Muscle layer of colon (tissue), 2 donors: Measurements from ENCODE around the gene CAMK2D.
A peak's percentile ranks its signal among the peaks of the same experiment; 100 is the strongest.

Source experiments
- H3K27ac ChIP-seq: one replicate; pipeline ENCODE4 v1.7.0; 2013; ENCODE audit warnings: low read depth, mild to moderate bottlenecking, low read length, moderate library complexity
- H3K27me3 ChIP-seq, 2 donors: one replicate each; pipeline ENCODE4 v1.7.0; 2013; ENCODE audit warnings: low read length in 2 of 2, mild to moderate bottlenecking in 2 of 2; ENCODE audit not compliant: insufficient read depth in 2 of 2, control insufficient read depth in 1 of 2
- H3K36me3 ChIP-seq: one replicate; pipeline ENCODE4 v1.7.0; 2013; ENCODE audit warnings: mild to moderate bottlenecking, low read length; ENCODE audit not compliant: insufficient read depth
- H3K4me1 ChIP-seq: one replicate; pipeline ENCODE4 v1.7.0; 2013; ENCODE audit warnings: mild to moderate bottlenecking, low read length; ENCODE audit not compliant: insufficient read depth
- H3K4me3 ChIP-seq, 2 donors: one replicate each; pipeline ENCODE4 v1.7.0; 2013; ENCODE audit warnings: low read length in 2 of 2, low read depth in 1 of 2, mild to moderate bottlenecking in 1 of 2, moderate library complexity in 1 of 2
- H3K9ac ChIP-seq: one replicate; pipeline ENCODE4 v1.7.0; 2013; ENCODE audit warnings: low read length
- H3K9me3 ChIP-seq: one replicate; pipeline ENCODE4 v1.7.0; 2013; ENCODE audit warnings: mild to moderate bottlenecking, low read length
- donor health status: abdominal sarcoma.
- donor health status: Adenocarcinoma of cecum.

Gene CAMK2D

GRCh38 chr4:113762186-113763028 lies 869 bp upstream of the CAMK2D start:
- no peaks in the 10 kb centered on the region for H3K27me3 ChIP-seq
- H3K9ac ChIP-seq, result peak overlapping the region; percentile 94
- H3K4me1 ChIP-seq, result peaks cover 11% of the 10 kb centered on the region

GRCh38 chr4:113760795-113761619 lies 531 bp downstream of the CAMK2D start:
- Histone ChIP-seq H3K27me3 (no peaks in the 10 kb centered on the region), H3K27ac (peak overlapping the region; percentile 99), H3K36me3 (peaks cover 5% of the 10 kb centered on the region), H3K9me3 (no peaks in the 10 kb centered on the region), H3K4me3 (peak overlapping the region; percentile 97 to 99), H3K4me1 (peaks cover 11% of the 10 kb centered on the region), H3K9ac (peak overlapping the region; percentile 94)

More at GRCh38 chr4:113762186-113763028, 869 bp upstream of the CAMK2D start:
- no peaks in the 10 kb centered on the region for H3K9me3 ChIP-seq
- H3K36me3 ChIP-seq, result peaks cover 4% of the 10 kb centered on the region
- H3K4me3 ChIP-seq, result peak overlapping the region; percentile 97 to 99
- H3K27ac ChIP-seq, result peak overlapping the region; percentile 99

- Histone ChIP-seq H3K4me3 (peak overlapping the region; percentile 97 to 99), H3K27me3 (no peaks in the 10 kb centered on the region), H3K4me1 (peaks cover 11% of the 10 kb centered on the region), H3K9ac (peak overlapping the region; percentile 94), H3K36me3 (peaks cover 5% of the 10 kb centered on the region), H3K9me3 (no peaks in the 10 kb centered on the region), H3K27ac (peak overlapping the region; percentile 99)
Measured at GRCh38 chr4:113760094-113760794, 1.3 kb downstream of the CAMK2D start.

- H3K9me3 ChIP-seq, result no peaks in the 10 kb centered on the region
- peaks cover 11% of the 10 kb centered on the region for H3K4me1 ChIP-seq
- H3K36me3 ChIP-seq, result peaks cover 5% of the 10 kb centered on the region
- peak overlapping the region; percentile 99 for H3K27ac ChIP-seq
- H3K27me3 ChIP-seq, result no peaks in the 10 kb centered on the region
- peak overlapping the region; percentile 94 for H3K9ac ChIP-seq
- H3K4me3 ChIP-seq, result peak overlapping the region; percentile 97 to 99
Measured at GRCh38 chr4:113759696-113760093, 1.8 kb downstream of the CAMK2D start.

DNA sequence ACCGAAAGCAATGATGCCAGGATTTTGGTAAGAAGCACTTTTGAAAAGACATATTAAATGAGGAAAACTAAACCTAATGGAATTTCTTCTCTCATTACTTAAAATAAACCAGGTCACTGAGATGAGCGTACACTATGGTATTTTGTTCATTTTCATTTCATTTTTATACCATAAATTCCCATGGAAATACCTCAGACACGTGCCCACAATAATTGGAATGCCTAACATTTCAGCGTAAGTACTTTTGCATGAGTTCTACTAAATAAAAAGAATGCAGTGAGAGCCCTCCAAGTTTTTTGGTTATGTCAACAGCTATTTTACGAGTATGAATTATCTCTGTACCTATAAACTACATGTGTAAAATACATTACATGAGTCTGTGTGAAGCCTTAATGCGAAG lies 3.2 kb downstream of the CAMK2D start:
- H3K27me3 ChIP-seq, result no peaks in the 10 kb centered on the region
- peak overlapping the region; percentile 14 for H3K27ac ChIP-seq
- H3K36me3 ChIP-seq, result peaks cover 5% of the 10 kb centered on the region
- H3K4me1 ChIP-seq, result peaks cover 11% of the 10 kb centered on the region
- no peak overlapping the region for H3K9ac ChIP-seq
- peak overlapping the region in 1 of 2 donors; percentile 22 for H3K4me3 ChIP-seq
- H3K9me3 ChIP-seq, result no peaks in the 10 kb centered on the region

DNA sequence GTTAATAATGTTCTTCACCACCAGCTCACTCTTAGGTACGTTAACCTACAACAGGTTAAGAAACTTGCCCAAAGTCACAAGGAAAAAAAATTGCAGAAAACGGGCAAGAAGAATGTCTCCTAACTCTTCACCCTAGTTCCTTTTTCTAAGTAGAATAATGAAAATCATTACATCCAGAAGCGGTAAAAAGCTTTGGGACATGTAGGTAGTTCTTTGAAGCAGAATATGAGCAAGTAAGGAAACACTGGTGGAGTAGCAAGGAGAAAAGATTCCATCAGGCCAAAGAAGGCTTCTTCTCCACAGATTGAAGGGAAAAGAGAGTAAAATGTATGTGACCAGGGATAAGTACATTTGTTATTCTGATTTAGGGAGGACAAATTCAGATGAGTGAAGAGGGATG lies 4.1 kb downstream of the CAMK2D start:
- peaks cover 5% of the 10 kb centered on the region for H3K36me3 ChIP-seq
- no peaks in the 10 kb centered on the region for H3K9me3 ChIP-seq
- H3K27me3 ChIP-seq, result no peaks in the 10 kb centered on the region
- H3K9ac ChIP-seq, result no peak overlapping the region
- no peak overlapping the region for H3K4me3 ChIP-seq
- no peak overlapping the region for H3K27ac ChIP-seq
- peaks cover 15% of the 10 kb centered on the region for H3K4me1 ChIP-seq

DNA sequence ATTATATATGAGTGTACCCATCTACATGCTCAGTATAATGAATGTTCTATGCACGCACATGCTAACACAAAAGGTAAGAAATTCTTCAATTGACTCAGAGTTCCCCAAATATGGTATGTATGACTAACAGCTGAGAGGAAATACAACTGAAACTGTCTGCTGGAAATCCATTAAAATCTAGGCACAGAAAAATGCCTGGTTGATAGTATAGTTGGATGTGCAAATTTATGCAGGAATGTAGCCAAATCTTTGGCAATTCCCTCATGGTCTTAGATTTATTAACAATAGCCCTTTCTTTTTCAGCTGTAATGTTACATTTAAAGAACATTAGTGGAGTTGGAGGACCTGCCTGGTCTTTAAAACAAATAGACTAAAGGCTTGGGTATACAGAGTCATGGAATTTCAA lies 5.5 kb downstream of the CAMK2D start:
- Histone ChIP-seq H3K4me1 (peaks cover 15% of the 10 kb centered on the region), H3K9me3 (no peaks in the 10 kb centered on the region), H3K27me3 (no peaks in the 10 kb centered on the region), H3K4me3 (no peak overlapping the region), H3K36me3 (peaks cover 5% of the 10 kb centered on the region), H3K27ac (no peak overlapping the region), H3K9ac (no peak overlapping the region)

DNA sequence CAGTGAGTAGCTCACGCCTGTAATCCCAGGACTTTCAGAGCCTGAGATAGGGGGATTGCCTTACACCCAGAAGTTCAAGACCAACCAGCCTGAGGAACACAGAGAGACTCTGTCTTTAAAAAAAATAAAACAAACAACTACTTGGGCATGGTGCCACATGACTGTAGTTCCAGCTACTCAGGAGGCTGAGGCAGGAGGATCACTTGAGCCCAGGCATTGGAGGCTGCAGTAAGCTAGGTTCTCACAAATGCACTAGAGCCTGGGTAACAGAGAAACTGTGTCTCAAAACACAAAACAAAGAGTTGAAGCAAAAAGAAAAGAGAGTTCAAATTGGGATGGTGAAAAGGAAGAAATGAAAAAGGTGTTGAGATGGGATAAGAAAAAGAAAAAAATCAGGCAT lies 10.8 kb downstream of the CAMK2D start:
- Histone ChIP-seq H3K4me1 (peaks cover 4% of the 10 kb centered on the region), H3K27ac (no peak overlapping the region), H3K9ac (no peak overlapping the region), H3K36me3 (no peaks in the 10 kb centered on the region), H3K4me3 (no peak overlapping the region), H3K9me3 (no peaks in the 10 kb centered on the region), H3K27me3 (no peaks in the 10 kb centered on the region)

DNA sequence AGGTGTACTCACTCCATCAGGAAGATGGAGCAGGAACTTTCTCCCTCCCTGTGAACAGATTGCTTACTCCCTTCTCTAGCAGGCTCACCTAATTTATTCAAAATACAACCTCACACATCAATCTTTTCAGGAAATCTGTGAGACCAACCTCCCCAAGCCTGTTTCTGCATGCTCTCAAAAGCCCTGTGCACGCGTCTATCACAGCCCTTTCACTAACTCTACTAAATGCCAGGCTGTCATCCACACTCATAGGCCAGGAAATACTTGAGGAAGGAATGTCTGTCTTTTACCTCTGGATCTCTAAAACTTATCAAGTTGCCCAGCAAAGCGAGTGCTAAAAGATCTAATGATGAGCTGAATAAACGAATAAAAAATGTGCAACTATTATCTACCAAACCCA lies 11.2 kb downstream of the CAMK2D start:
- peaks cover 4% of the 10 kb centered on the region for H3K4me1 ChIP-seq
- H3K36me3 ChIP-seq, result no peaks in the 10 kb centered on the region
- H3K4me3 ChIP-seq, result no peak overlapping the region
- no peaks in the 10 kb centered on the region for H3K27me3 ChIP-seq
- no peaks in the 10 kb centered on the region for H3K9me3 ChIP-seq
- no peak overlapping the region for H3K27ac ChIP-seq
- no peak overlapping the region for H3K9ac ChIP-seq

GRCh38 chr4:113749178-113749577 lies 12.4 kb downstream of the CAMK2D start:
- Histone ChIP-seq H3K27ac (no peak overlapping the region), H3K4me3 (no peak overlapping the region), H3K36me3 (no peaks in the 10 kb centered on the region), H3K4me1 (peaks cover 4% of the 10 kb centered on the region), H3K27me3 (no peaks in the 10 kb centered on the region), H3K9ac (no peak overlapping the region), H3K9me3 (no peaks in the 10 kb centered on the region)

DNA sequence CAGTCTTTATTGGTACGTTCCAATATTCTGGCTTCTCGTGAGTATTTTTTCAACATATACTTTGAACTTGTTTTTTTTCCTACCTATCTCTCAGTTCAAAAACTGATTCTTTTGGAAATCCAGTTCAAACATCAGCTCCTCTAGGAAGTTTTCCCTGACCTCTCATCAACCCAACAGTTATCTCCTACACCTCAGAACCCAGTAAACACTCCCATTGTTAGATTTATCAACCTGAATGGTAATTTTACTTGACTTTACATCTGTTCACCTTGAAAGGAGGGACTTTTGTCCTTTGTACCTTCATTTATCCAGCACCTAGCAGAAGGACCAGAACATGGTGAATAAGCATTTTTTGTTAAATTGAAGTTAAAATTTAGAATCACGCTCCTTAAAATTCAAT lies 13.6 kb downstream of the CAMK2D start:
- Histone ChIP-seq H3K9ac (no peak overlapping the region), H3K27me3 (no peaks in the 10 kb centered on the region), H3K4me1 (peaks cover 8% of the 10 kb centered on the region), H3K9me3 (no peaks in the 10 kb centered on the region), H3K36me3 (no peaks in the 10 kb centered on the region), H3K27ac (no peak overlapping the region), H3K4me3 (no peak overlapping the region)
